ENCODE measurements around the gene BRSK2. TPM values are rescaled to one million over a fixed set of nuclear protein-coding genes. Genes with fewer than 3 reads are reported as not detected.

Gene BRSK2
- total RNA-seq, 1 donor from 2014 or later: 0.11 TPM

DNA sequence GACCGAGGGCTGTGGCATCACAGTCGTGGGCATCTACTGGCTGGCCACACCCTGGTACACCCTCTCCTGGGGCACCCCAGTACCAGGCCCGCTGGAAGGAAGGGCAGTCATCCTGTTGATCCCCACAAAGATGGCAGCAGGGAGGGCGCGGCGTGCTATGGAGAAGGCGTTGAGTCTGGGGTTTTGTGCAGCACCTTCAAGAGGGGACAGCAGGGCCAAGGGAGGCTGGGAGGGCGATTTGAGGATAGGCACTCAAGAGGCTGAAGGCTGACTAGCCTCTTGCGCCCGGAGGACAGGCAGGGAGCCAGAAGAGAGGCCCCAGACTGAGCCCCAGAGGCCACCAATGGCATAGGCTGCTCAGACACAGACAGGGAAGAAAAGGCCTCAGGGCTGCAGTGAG, 2.2 kb upstream of the BRSK2 start:
- ChIA-PET POLR2A (no interaction called here), CTCF (no interaction called here)
- ATAC-seq (ENCODE audit: low read depth): no peak
- no peak for DNase-seq
- no peaks in the 10 kb centered on the region for H3K9me3 Mint-ChIP-seq
- H3K27ac Mint-ChIP-seq: no peak overlapping the region
- peaks cover 15% of the 10 kb centered on the region for H3K27me3 Mint-ChIP-seq
- peaks cover 41% of the 10 kb centered on the region for H3K4me1 Mint-ChIP-seq
- H3K36me3 Mint-ChIP-seq (ENCODE audit: low read depth): no peaks in the 10 kb centered on the region
- TF ChIP-seq CTCF (IDR thresholded peaks at IDR 0.05): no peak
- peak overlapping the region; percentile 19 for H3K4me3 Mint-ChIP-seq
- intact Hi-C loops (cut with micrococcal nuclease): loop anchor here (5.0 to 10.0 kb wide), 2 partner anchors 540 to 693 kb away; partner anchors contain the start of genes DEAF1 and TMEM80

- no peak for DNase-seq
- intact Hi-C loops (cut with micrococcal nuclease): loop anchor here (2.0 to 10.0 kb wide), 3 partner anchors 187 to 693 kb away; partner anchors contain the start of genes DEAF1 and TMEM80
- no peak for TF ChIP-seq CTCF (IDR thresholded peaks at IDR 0.05)
- no peak for ATAC-seq (ENCODE audit: low read depth)
- CTCF ChIA-PET: no interaction called here
- H3K4me3 Mint-ChIP-seq: peak overlapping the region; percentile 19
- no peaks in the 10 kb centered on the region for H3K36me3 Mint-ChIP-seq (ENCODE audit: low read depth)
- H3K27ac Mint-ChIP-seq: no peak overlapping the region
- H3K4me1 Mint-ChIP-seq: peaks cover 37% of the 10 kb centered on the region
- peaks cover 21% of the 10 kb centered on the region for H3K27me3 Mint-ChIP-seq
- H3K9me3 Mint-ChIP-seq: no peaks in the 10 kb centered on the region
- POLR2A ChIA-PET: interaction anchor here (2.3 kb wide), 1 partner anchor 78 kb away, joined by 9 read pairs; no protein-coding TSS in a partner anchor
These were observed 1.6 kb upstream of the BRSK2 start for GRCh38 chr11:1387961-1388762.

DNA sequence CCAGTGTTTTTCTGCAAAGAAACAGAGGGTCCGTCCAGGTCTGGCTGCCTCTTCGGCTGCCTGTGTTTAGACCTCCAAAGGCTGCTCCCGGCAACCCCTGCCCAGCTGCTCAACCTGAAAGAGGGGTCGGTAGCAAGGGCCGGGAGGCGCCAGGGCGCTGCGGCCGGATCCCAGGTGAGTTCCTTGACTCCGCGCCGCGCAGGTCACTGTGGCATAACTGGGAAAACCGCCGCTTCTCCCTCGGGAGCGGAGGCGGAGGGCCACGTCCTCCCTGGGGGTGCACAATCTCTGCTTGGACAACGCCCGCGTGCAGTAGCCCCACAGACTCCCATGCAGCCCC, 1.0 kb upstream of the BRSK2 start:
- POLR2A ChIA-PET: interaction anchor here (1.4 to 2.3 kb wide), 2 partner anchors 49 to 78 kb away, joined by 3 to 9 read pairs; no protein-coding TSS in a partner anchor
- no peak for DNase-seq
- CTCF ChIA-PET: interaction anchor here (0.7 kb wide), 1 partner anchor 78 kb away, joined by 3 read pairs; no protein-coding TSS in a partner anchor
- H3K27me3 Mint-ChIP-seq: peaks cover 26% of the 10 kb centered on the region
- no peaks in the 10 kb centered on the region for H3K9me3 Mint-ChIP-seq
- H3K4me1 Mint-ChIP-seq: peaks cover 35% of the 10 kb centered on the region
- peak overlapping the region; percentile 74 for H3K4me3 Mint-ChIP-seq
- TF ChIP-seq CTCF (IDR thresholded peaks at IDR 0.05): no peak
- ATAC-seq (ENCODE audit: low read depth): no peak
- no peak overlapping the region for H3K27ac Mint-ChIP-seq
- H3K36me3 Mint-ChIP-seq (ENCODE audit: low read depth): no peaks in the 10 kb centered on the region
- intact Hi-C loops (cut with micrococcal nuclease): loop anchor here (1.0 to 10.0 kb wide), 4 partner anchors 79 to 694 kb away; partner anchors contain the start of genes DEAF1, TMEM80 and TOLLIP

DNA sequence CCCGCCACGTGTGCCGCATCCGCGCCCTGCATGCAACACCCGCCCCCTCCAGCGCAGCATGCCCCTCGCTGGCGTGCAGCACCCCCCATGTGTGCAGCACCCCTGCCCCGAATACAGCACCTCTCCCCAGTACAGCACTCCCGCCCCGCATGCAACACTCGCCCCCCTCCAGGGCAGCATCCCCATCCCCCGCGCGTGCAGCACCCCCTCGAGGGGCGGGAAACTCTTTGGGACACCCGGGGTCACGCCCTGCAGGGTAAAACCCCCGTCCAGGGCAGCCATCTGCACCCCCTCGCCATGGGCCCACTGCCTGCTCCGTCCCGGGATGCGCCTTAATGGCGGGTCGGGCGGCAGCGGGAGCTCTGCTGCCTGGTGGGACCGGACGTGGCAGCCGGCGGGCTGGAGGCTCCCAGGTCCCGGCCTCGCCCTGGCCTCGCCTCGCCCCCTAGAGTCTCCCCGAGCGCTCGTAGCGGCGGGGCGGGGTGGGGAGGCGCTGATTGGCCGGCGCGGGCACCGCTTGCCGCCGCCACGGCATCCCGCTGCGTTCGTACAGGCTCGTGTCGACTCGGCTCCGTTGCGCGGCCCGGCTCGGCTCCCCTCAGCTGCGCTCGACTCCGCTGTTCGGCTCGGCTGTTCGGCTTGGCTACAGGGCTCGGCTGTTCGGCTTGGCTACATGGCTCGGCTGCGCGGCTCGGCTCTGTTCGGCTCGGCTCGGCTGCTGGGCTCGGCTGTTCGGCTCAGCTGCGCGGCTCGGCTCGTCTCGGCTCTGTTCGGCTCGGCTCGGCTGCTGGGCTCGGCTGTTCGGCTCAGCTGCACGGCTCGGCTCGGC, 417 bp upstream of the BRSK2 start:
- no peaks in the 10 kb centered on the region for H3K9me3 Mint-ChIP-seq
- peak; percentile 94 for DNase-seq
- H3K27ac Mint-ChIP-seq: no peak overlapping the region
- CTCF ChIA-PET: interaction anchor here (0.7 kb wide), 1 partner anchor 79 kb away, joined by 3 read pairs; no protein-coding TSS in a partner anchor
- H3K27me3 Mint-ChIP-seq: peaks cover 26% of the 10 kb centered on the region
- peak overlapping the region; percentile 74 for H3K4me3 Mint-ChIP-seq
- POLR2A ChIA-PET: interaction anchor here (0.6 to 2.3 kb wide), 4 partner anchors 50 to 694 kb away, joined by 3 to 9 read pairs (median 4); partner anchors contain the start of genes DEAF1 and TMEM80
- intact Hi-C loops (cut with micrococcal nuclease): loop anchor here (1.0 to 10.0 kb wide), 4 partner anchors 80 to 695 kb away; partner anchors contain the start of genes DEAF1, TMEM80 and TOLLIP
- H3K36me3 Mint-ChIP-seq (ENCODE audit: low read depth): no peaks in the 10 kb centered on the region
- TF ChIP-seq CTCF (IDR thresholded peaks at IDR 0.05): no peak
- peaks cover 33% of the 10 kb centered on the region for H3K4me1 Mint-ChIP-seq
- peak; percentile 95 for ATAC-seq (ENCODE audit: low read depth)

Measured in activated B cell treated with CpG ODN at 0.5 μM for 24 hours (primary cell).